Endothelial cell of umbilical vein (primary cell): ENCODE measurements around the gene HIVEP3. TPM values are rescaled to one million over a fixed set of nuclear protein-coding genes. Genes with fewer than 3 reads are reported as not detected.

Experiments used
- BruUV-seq: library from RNA; stranded (reverse); fragments of 400-500 nt; replicated peaks from 2 replicates; lab custom pipeline; 2021; lab: Mats Ljungman, UMichigan
- CTCF ChIA-PET: fragments of 300-600, 350-600 bp; sonication (Branson Sonifier 250); formaldehyde crosslinking; loops from one replicate; lab custom pipeline; 2021; ENCODE audit warnings: antibody characterized with exemption, inconsistent platforms; lab: Charles Lee
- POLR2A ChIA-PET: fragments of 300-600, 350-600 bp; sonication (Branson Sonifier 250); formaldehyde crosslinking; loops from one replicate; lab custom pipeline; 2021; ENCODE audit warnings: antibody characterized with exemption, inconsistent platforms; lab: Charles Lee
- DNase-seq: peaks from one replicate; pipeline ENCODE4 v3.0.0-alpha.2; 2011; ENCODE audit warnings: low read depth, low spot score
- FAIRE-seq: peaks from 2 replicates; lab custom pipeline; 2011; peaks lifted over from hg19 to GRCh38; lab: Jason Lieb, UNC
- H2AFZ ChIP-seq: 2 replicates; pipeline ENCODE4 v1.6.0; 2012; ENCODE audit warnings: low read depth, low read length, control low read depth, inconsistent platforms
- H3K27ac ChIP-seq: 2 replicates; pipeline ENCODE4 v1.5.1; 2011; ENCODE audit warnings: low read depth, mild to moderate bottlenecking, control low read depth, low read length, moderate library complexity; ENCODE audit not compliant: insufficient read depth
- H3K27me3 ChIP-seq, 2 experiments: 2 replicates each; pipeline versions ENCODE4 v1.6.0 to v1.6.1; 2011; ENCODE audit warnings: low read length in 2 of 2, mixed read lengths in 1 of 2; ENCODE audit not compliant: control insufficient read depth in 2 of 2, insufficient read depth in 2 of 2
- H3K36me3 ChIP-seq, 2 experiments: 2 replicates in 1 of 2; 3 replicates in 1 of 2; pipeline ENCODE4 v1.5.1; 2011; ENCODE audit warnings: low read length in 2 of 2, mild to moderate bottlenecking in 1 of 2, moderate library complexity in 1 of 2; ENCODE audit not compliant: control insufficient read depth in 2 of 2, insufficient read depth in 2 of 2; ENCODE audit errors: extremely low read depth in 1 of 2
- H3K4me1 ChIP-seq: 3 replicates; pipeline ENCODE4 v1.5.1; 2011; ENCODE audit warnings: mild to moderate bottlenecking, low read length; ENCODE audit not compliant: control insufficient read depth, insufficient read depth; ENCODE audit errors: extremely low read depth
- H3K4me2 ChIP-seq: 2 replicates; pipeline ENCODE4 v1.6.1; 2011; ENCODE audit warnings: low read length, control low read depth, mixed read lengths; ENCODE audit not compliant: insufficient read depth
- H3K4me3 ChIP-seq, 3 experiments: fragments of 200-600 bp in 1 of 3; sonication (generic), shearing (Covaris generic) in 1 of 3; replicated peaks in 1 of 3; 2 replicates each; pipeline ENCODE4 v1.5.1; 2011 to 2016; ENCODE audit warnings: control low read depth in 3 of 3, low read length in 3 of 3, mild to moderate bottlenecking in 2 of 3, inconsistent platforms in 1 of 3, low read depth in 1 of 3, moderate library complexity in 1 of 3; ENCODE audit not compliant: insufficient read depth in 1 of 3
- H3K79me2 ChIP-seq: 2 replicates; pipeline ENCODE4 v1.6.0; 2012; ENCODE audit warnings: low read length, inconsistent platforms; ENCODE audit not compliant: control insufficient read depth, insufficient read depth
- H3K9ac ChIP-seq: replicated peaks from 2 replicates; pipeline ENCODE3; 2011; ENCODE audit warnings: low read length, control low read depth; ENCODE audit not compliant: insufficient read depth; ENCODE audit errors: extremely low read depth
- H3K9me1 ChIP-seq: replicated peaks from 3 replicates; pipeline ENCODE4 v1.6.0; 2011; ENCODE audit warnings: mild to moderate bottlenecking, low read length; ENCODE audit not compliant: control insufficient read depth, insufficient read depth; ENCODE audit errors: extremely low read depth
- H3K9me3 ChIP-seq: replicated peaks from 2 replicates; pipeline ENCODE4 v1.5.1; 2012; ENCODE audit warnings: low read length, inconsistent platforms; ENCODE audit not compliant: control insufficient read depth, insufficient read depth
- H4K20me1 ChIP-seq: replicated peaks from 2 replicates; pipeline ENCODE3; 2011; ENCODE audit warnings: mild to moderate bottlenecking, low read length; ENCODE audit not compliant: control insufficient read depth, insufficient read depth; ENCODE audit errors: extremely low read depth
- CTCF ChIP-seq, 2 donors: IDR thresholded peaks; 1 replicate in 1 of 2; 2 replicates in 1 of 2; pipeline ENCODE4 v1.5.1; 2011; ENCODE audit warnings: low read length in 2 of 2, mild to moderate bottlenecking in 2 of 2, moderate library complexity in 2 of 2, control low read depth in 1 of 2, inconsistent platforms in 1 of 2, low read depth in 1 of 2; ENCODE audit not compliant: insufficient read depth in 1 of 2; ENCODE audit errors: extremely low read depth in 1 of 2
- EZH2 ChIP-seq: IDR thresholded peaks from 2 replicates; pipeline ENCODE4 v1.6.1; 2012; ENCODE audit warnings: borderline replicate concordance, low read depth, mild to moderate bottlenecking, moderate library complexity, low read length, inconsistent platforms; ENCODE audit not compliant: severe bottlenecking
- FOS ChIP-seq: IDR thresholded peaks from 2 replicates; pipeline ENCODE4 v1.6.1; 2011; ENCODE audit warnings: mild to moderate bottlenecking, low read length, moderate library complexity, borderline replicate concordance; ENCODE audit not compliant: insufficient read depth
- GATA2 ChIP-seq: IDR thresholded peaks from 2 replicates; pipeline ENCODE4 v1.7.0; 2011; ENCODE audit warnings: low read depth, mild to moderate bottlenecking, moderate library complexity, mixed read lengths, low read length; ENCODE audit not compliant: insufficient read length, insufficient read depth
- JUN ChIP-seq: IDR thresholded peaks from 2 replicates; pipeline ENCODE4 v1.6.1; 2011; ENCODE audit warnings: borderline replicate concordance, low read depth; ENCODE audit not compliant: insufficient read length, insufficient read depth
- MAX ChIP-seq: IDR thresholded peaks from 2 replicates; pipeline ENCODE4 v1.6.1; 2011; ENCODE audit not compliant: insufficient read depth, insufficient read length
- MYC ChIP-seq: IDR thresholded peaks from one replicate; pipeline ENCODE4 v1.6.1; 2011; ENCODE audit warnings: mild to moderate bottlenecking, low read depth, low read length
- POLR2A ChIP-seq: IDR thresholded peaks from 2 replicates; pipeline ENCODE4 v1.6.1; 2012; ENCODE audit warnings: low read depth, mild to moderate bottlenecking, control low read depth, low read length
- POLR2AphosphoS5 ChIP-seq: IDR thresholded peaks from 2 replicates; pipeline ENCODE4 v1.6.1; 2012; ENCODE audit warnings: low read depth, mild to moderate bottlenecking, control low read depth, low read length, moderate library complexity; ENCODE audit not compliant: insufficient read depth
- dilution Hi-C: fragments of 300-500 bp; cut with MboI; formaldehyde crosslinking; loops from one replicate; pipeline ENCODE4 v1.15.0; 2019; ENCODE audit warnings: low sequenced_read_pairs; ENCODE audit not compliant: extremely low pct_ligation_motif_present
- intact Hi-C: fragments of 100-400 bp; cut with micrococcal nuclease; formaldehyde crosslinking; loops from one replicate; pipeline ENCODE4 v1.10.0; 2022
- polyA plus RNA-seq, 4 experiments: library from polyadenylated mRNA; depleted of rRNA in 3 of 4; stranded (reverse) in 3 of 4; unstranded in 1 of 4; fragments of >200 nt; gene quantifications; 2 replicates each; pipeline versions ENCODE4 v1.2.1 to v1.2.3, GENCODE V29; 2011 to 2012; ENCODE audit warnings: missing spikeins in 1 of 4
- total RNA-seq: library from RNA; stranded (reverse); gene quantifications from 2 replicates; pipeline ENCODE4 v1.2.3, GENCODE V29; 2021

HIVEP3 gene
- total and polyA plus RNA-seq, 2 donors (not counting 3 experiments of a cell fraction or from before 2014, with no cell fraction given): 3.4 to 4.0 TPM

- DNase-seq: no peak
- Histone ChIP-seq H3K4me2 (no peak overlapping the region), H3K4me3 (no peak overlapping the region), H4K20me1 (no peaks in the 10 kb centered on the region), H3K27ac (no peak overlapping the region), H3K9me3 (no peaks in the 10 kb centered on the region), H3K4me1 (peaks cover 5% of the 10 kb centered on the region), H3K79me2 (no peaks in the 10 kb centered on the region), H2AFZ (no peak overlapping the region), H3K9me1 (no peaks in the 10 kb centered on the region), H3K36me3 (no peaks in the 10 kb centered on the region), H3K9ac (no peak overlapping the region), H3K27me3 (no peaks in the 10 kb centered on the region)
- ChIA-PET CTCF (no interaction called here), POLR2A (no interaction called here)
- no TSS peak for BruUV-seq
- TF ChIP-seq JUN: no peak
- no peak for TF ChIP-seq GATA2
- no peak for TF ChIP-seq POLR2A
- dilution Hi-C loops (no loop called here), intact Hi-C loops (no loop called here)
- no peak for FAIRE-seq
These were observed 14.4 kb upstream of the HIVEP3 start for GRCh38 chr1:41933106-41933505.

GRCh38 chr1:41931578-41931977 lies 12.9 kb upstream of the HIVEP3 start:
- Histone ChIP-seq H3K4me1 (peaks cover 5% of the 10 kb centered on the region), H3K9ac (no peak overlapping the region), H3K36me3 (no peaks in the 10 kb centered on the region), H3K9me3 (no peaks in the 10 kb centered on the region), H3K9me1 (no peaks in the 10 kb centered on the region), H3K27ac (no peak overlapping the region), H3K79me2 (no peaks in the 10 kb centered on the region), H3K4me2 (no peak overlapping the region), H4K20me1 (no peaks in the 10 kb centered on the region), H3K4me3 (no peak overlapping the region), H3K27me3 (no peaks in the 10 kb centered on the region), H2AFZ (no peak overlapping the region)
- FAIRE-seq (no peak), DNase-seq (no peak)
- POLR2A ChIA-PET: no interaction called here
- TF ChIP-seq JUN: no peak
- TF ChIP-seq GATA2: no peak
- no peak for TF ChIP-seq EZH2
- no peak for TF ChIP-seq POLR2A
- TF ChIP-seq POLR2AphosphoS5: no peak
- TF ChIP-seq MAX: no peak
- TF ChIP-seq FOS: no peak
- no peak for TF ChIP-seq MYC
- TF ChIP-seq CTCF (IDR thresholded peaks at IDR 0.05; ENCODE audit: extremely low read depth in 1 of 2, insufficient read depth in 1 of 2, low read depth in 1 of 2, low read length in 2 of 2): no peak
- CTCF ChIA-PET: no interaction called here
- BruUV-seq: no TSS peak
- dilution Hi-C loops (no loop called here), intact Hi-C loops (no loop called here)
